Natural killer cell (primary cell): ENCODE measurements around the gene SH3PXD2A. TPM values are rescaled to one million over a fixed set of nuclear protein-coding genes. Genes with fewer than 3 reads are reported as not detected.

Source experiments
- ATAC-seq, 3 donors: fragments of 150-1000 bp in 2 of 3; fragments of 200-7000 bp in 1 of 3; cut with Tn5 transposase; 1 replicate in 1 of 3; 2 replicates in 2 of 3; pipeline ENCODE4 v1.10.0; 2021; ENCODE audit warnings: mild to moderate bottlenecking in 2 of 3, moderate library complexity in 2 of 3
- DNase-seq, 2 donors: peaks; one replicate each; pipeline versions ENCODE4 v3.0.0 to v3.0.0-alpha.2; 2013 to 2021; ENCODE audit warnings: mixed read lengths in 1 of 2
- H3K27ac ChIP-seq: one replicate; pipeline ENCODE4 v1.5.1; 2013; ENCODE audit warnings: mild to moderate bottlenecking, low read length
- H3K27me3 ChIP-seq: one replicate; pipeline ENCODE4 v1.6.1; 2013; ENCODE audit warnings: low read length; ENCODE audit not compliant: control insufficient read depth, insufficient read depth
- H3K36me3 ChIP-seq: one replicate; pipeline ENCODE4 v1.6.1; 2013; ENCODE audit warnings: low read length; ENCODE audit not compliant: control insufficient read depth, insufficient read depth
- H3K4me1 ChIP-seq: one replicate; pipeline ENCODE4 v1.6.1; 2013; ENCODE audit warnings: low read length; ENCODE audit not compliant: control insufficient read depth, insufficient read depth
- H3K4me3 ChIP-seq: one replicate; pipeline ENCODE4 v1.5.1; 2013; ENCODE audit warnings: low read length
- H3K9me3 ChIP-seq: one replicate; pipeline ENCODE4 v1.6.1; 2013; ENCODE audit warnings: low read length; ENCODE audit not compliant: control insufficient read depth, insufficient read depth
- H3K27ac Mint-ChIP-seq, 2 donors: one replicate each; pipeline ENCODE4 v1.8.0; 2022; ENCODE audit warnings: mild to moderate bottlenecking in 2 of 2, mixed read lengths in 2 of 2, moderate library complexity in 1 of 2
- H3K27me3 Mint-ChIP-seq, 2 donors: one replicate each; pipeline ENCODE4 v1.8.0; 2022; ENCODE audit warnings: low read depth in 2 of 2, mixed read lengths in 2 of 2
- H3K36me3 Mint-ChIP-seq: one replicate; pipeline ENCODE4 v1.8.0; 2022; ENCODE audit warnings: mixed read lengths
- H3K4me1 Mint-ChIP-seq, 2 donors: one replicate each; pipeline ENCODE4 v1.8.0; 2022; ENCODE audit warnings: mixed read lengths in 2 of 2
- H3K4me3 Mint-ChIP-seq: one replicate; pipeline ENCODE4 v1.8.0; 2022; ENCODE audit warnings: mild to moderate bottlenecking, moderate library complexity, mixed read lengths
- H3K9me3 Mint-ChIP-seq, 2 donors: one replicate each; pipeline ENCODE4 v1.8.0; 2022; ENCODE audit warnings: mixed read lengths in 2 of 2
- WGBS: methylation state at CpG from one replicate; pipeline ENCODE4 v1.1.7; 2013; ENCODE audit warnings: missing lambda C conversion rate; ENCODE audit not compliant: insufficient coverage; 5-methylcytosine and 5-hydroxymethylcytosine counted together
- intact Hi-C: fragments of 100-400 bp; cut with micrococcal nuclease; formaldehyde crosslinking; loops from one replicate; pipeline ENCODE4 v1.14.2; 2022
- total RNA-seq, 4 donors: library from RNA; stranded (reverse); fragments of 120-200 nt in 1 of 4; gene quantifications; one replicate each; pipeline versions ENCODE4 v1.2.3 to v1.2.4, GENCODE V29; 2013 to 2022
- TF ChIP-seq, protein P1 (sequence below): fragments of 200-600 bp; IDR thresholded peaks from one replicate; pipeline ENCODE4 v1.8.0; 2022; ENCODE audit warnings: antibody characterized with exemption

SH3PXD2A gene
- total RNA-seq, 3 donors from 2014 or later (not counting 1 experiment from before 2014, with no cell fraction given), result 3.3 to 7.0 (median 4.9) TPM

DNA sequence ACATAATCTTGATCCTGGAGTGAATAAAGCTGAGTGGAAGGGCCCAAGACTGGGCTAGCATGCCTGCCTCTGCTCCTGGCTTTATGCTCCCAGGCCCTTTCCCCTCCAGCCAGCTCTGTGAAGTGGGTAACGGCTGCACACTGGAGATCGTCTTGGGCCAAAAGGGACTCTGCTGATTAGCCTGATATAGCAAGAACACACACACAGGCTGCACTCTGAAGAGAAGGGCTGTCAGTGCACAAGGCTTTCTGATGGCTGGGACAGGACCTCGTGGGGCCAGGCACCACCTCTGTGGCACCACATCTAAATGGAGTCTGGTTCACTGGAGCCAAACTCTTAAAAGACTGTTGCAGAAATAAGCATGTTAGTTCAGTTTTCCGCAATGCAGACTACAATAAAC is 200.5 kb downstream of the SH3PXD2A start:
- no peaks in the 10 kb centered on the region for H3K9me3 ChIP-seq
- 88% methylated on average over 4 of the region's 4 CpGs for WGBS
- H3K4me1 Mint-ChIP-seq, result peaks cover 3 to 7% of the 10 kb centered on the region in 2 donors
- H3K27me3 ChIP-seq, result no peaks in the 10 kb centered on the region
- ATAC-seq (no peak), DNase-seq (no peak)
- H3K36me3 Mint-ChIP-seq, result no peaks in the 10 kb centered on the region
- H3K27ac ChIP-seq, result no peak overlapping the region
- no peaks in the 10 kb centered on the region for H3K36me3 ChIP-seq
- no peaks in the 10 kb centered on the region for H3K27me3 Mint-ChIP-seq
- intact Hi-C loops, result no loop called here
- H3K4me1 ChIP-seq, result peaks cover 7% of the 10 kb centered on the region
- TF ChIP-seq, protein P1, sequence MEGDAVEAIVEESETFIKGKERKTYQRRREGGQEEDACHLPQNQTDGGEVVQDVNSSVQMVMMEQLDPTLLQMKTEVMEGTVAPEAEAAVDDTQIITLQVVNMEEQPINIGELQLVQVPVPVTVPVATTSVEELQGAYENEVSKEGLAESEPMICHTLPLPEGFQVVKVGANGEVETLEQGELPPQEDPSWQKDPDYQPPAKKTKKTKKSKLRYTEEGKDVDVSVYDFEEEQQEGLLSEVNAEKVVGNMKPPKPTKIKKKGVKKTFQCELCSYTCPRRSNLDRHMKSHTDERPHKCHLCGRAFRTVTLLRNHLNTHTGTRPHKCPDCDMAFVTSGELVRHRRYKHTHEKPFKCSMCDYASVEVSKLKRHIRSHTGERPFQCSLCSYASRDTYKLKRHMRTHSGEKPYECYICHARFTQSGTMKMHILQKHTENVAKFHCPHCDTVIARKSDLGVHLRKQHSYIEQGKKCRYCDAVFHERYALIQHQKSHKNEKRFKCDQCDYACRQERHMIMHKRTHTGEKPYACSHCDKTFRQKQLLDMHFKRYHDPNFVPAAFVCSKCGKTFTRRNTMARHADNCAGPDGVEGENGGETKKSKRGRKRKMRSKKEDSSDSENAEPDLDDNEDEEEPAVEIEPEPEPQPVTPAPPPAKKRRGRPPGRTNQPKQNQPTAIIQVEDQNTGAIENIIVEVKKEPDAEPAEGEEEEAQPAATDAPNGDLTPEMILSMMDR, result no peak
- H3K27ac Mint-ChIP-seq, result no peak overlapping the region
- peaks cover 0 to 3% of the 10 kb centered on the region in 2 donors for H3K9me3 Mint-ChIP-seq
- no peak overlapping the region for H3K4me3 Mint-ChIP-seq
- H3K4me3 ChIP-seq, result no peak overlapping the region

DNA sequence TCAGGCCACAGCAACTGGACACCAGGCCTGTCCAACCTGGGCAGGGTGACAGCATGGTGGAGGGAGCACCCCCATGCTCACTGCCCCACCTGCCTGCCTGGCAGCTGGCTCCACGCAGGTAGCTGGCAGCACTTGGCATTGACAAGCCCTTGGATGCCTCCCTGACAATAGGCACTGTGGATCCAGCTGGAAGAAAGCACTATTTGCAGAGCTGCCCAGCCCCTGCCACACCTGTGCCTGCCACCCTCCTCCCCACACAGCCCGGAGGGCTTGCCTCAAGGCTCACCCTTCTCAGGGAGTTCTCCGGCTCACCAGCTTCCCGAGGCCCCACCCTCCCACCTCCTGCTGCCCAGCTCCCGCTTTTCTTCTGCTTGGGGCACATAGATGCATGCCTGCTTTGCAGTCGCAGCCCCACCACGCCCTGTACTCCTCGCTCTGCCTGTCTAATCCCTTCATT is 201.8 kb downstream of the SH3PXD2A start:
- no peaks in the 10 kb centered on the region for H3K9me3 ChIP-seq
- H3K4me3 ChIP-seq, result no peak overlapping the region
- TF ChIP-seq, protein P1, result no peak
- ATAC-seq (no peak), DNase-seq (no peak)
- no peaks in the 10 kb centered on the region for H3K36me3 ChIP-seq
- Mint-ChIP-seq H3K9me3 (peaks cover 0 to 3% of the 10 kb centered on the region in 2 donors), H3K4me3 (no peak overlapping the region), H3K27ac (no peak overlapping the region), H3K4me1 (no peaks in the 10 kb centered on the region), H3K36me3 (no peaks in the 10 kb centered on the region), H3K27me3 (no peaks in the 10 kb centered on the region)
- 93% methylated on average over 8 of the region's 8 CpGs for WGBS
- H3K4me1 ChIP-seq, result no peaks in the 10 kb centered on the region
- intact Hi-C loops, result no loop called here
- H3K27ac ChIP-seq, result no peak overlapping the region
- H3K27me3 ChIP-seq, result no peaks in the 10 kb centered on the region

DNA sequence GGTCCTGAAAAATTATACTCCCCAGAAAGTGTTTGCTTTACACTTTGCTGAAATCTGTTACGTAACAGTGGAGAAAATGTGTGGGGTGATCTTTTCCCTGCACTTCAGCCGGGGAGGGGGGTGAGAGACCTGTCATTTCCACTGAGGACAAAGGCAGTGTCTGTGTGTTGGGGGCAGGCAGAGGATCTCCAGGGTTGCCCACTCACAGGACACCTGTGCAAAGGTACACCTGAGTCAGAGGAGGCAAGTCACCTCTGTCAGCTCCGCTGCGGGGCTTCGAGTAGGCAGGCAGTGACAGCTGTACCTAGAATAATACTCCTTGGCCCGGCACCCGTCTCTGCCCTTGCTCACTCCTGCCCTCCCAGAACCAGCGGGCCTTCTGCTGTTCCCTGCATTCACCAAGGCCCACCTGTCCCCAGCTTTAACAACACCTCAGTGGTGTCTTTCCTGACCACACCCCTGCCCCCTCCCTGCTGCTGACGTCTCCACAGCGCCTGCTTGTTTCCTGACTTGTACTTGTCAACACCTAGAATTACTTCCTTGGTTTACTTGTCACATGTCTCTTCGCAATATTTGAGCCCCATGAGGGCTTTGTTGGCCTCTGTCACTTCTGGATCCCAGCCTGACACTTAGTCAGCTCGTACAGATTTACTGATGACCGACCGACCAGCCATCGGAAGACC is 202.6 kb downstream of the SH3PXD2A start:
- H3K27ac Mint-ChIP-seq, result no peak overlapping the region
- WGBS, result 82% methylated on average over 15 of the region's 15 CpGs
- TF ChIP-seq, protein P1, result no peak
- no peaks in the 10 kb centered on the region for H3K36me3 Mint-ChIP-seq
- no peaks in the 10 kb centered on the region for H3K4me1 ChIP-seq
- no peak overlapping the region for H3K4me3 Mint-ChIP-seq
- no peak overlapping the region for H3K27ac ChIP-seq
- H3K27me3 ChIP-seq, result no peaks in the 10 kb centered on the region
- DNase-seq (no peak), ATAC-seq (no peak)
- H3K9me3 Mint-ChIP-seq, result peaks cover 0 to 3% of the 10 kb centered on the region in 2 donors
- H3K27me3 Mint-ChIP-seq, result no peaks in the 10 kb centered on the region
- intact Hi-C loops, result no loop called here
- H3K4me1 Mint-ChIP-seq, result no peaks in the 10 kb centered on the region
- no peaks in the 10 kb centered on the region for H3K9me3 ChIP-seq
- H3K36me3 ChIP-seq, result no peaks in the 10 kb centered on the region
- no peak overlapping the region for H3K4me3 ChIP-seq
